MM.1S (cell line): ENCODE data around the gene PHKA2.

ENCODE experiments used
- CTCF ChIP-seq: fragments of 300-600 bp; sonication (generic); IDR thresholded peaks from 2 replicates; pipeline ENCODE4 v1.5.1; 2016; ENCODE audit warnings: antibody characterized with exemption, low read length, mixed read lengths
- EZH2 ChIP-seq: fragments of 300-600 bp; sonication (generic); optimal IDR thresholded peaks from 2 replicates; pipeline ENCODE3; 2017; ENCODE audit warnings: low read depth, mild to moderate bottlenecking, antibody characterized with exemption, low read length, mixed read lengths

- TF ChIP-seq CTCF (no peak), EZH2 (no peak)
Measured at GRCh38 chrX:18994713-18995112, 10.8 kb upstream of the PHKA2 start.
